ENCODE data around the gene TRIM41.

The TRIM41 gene

GRCh38 chr5:181221792-181222629 lies 1.1 kb upstream of the TRIM41 start:
- no peak for TF ChIP-seq CTCF (IDR thresholded peaks at IDR 0.05; ENCODE audit: low read depth, low read length)
- peak; percentile 93 for DNase-seq (ENCODE audit: extremely low read depth, low read depth)

DNA sequence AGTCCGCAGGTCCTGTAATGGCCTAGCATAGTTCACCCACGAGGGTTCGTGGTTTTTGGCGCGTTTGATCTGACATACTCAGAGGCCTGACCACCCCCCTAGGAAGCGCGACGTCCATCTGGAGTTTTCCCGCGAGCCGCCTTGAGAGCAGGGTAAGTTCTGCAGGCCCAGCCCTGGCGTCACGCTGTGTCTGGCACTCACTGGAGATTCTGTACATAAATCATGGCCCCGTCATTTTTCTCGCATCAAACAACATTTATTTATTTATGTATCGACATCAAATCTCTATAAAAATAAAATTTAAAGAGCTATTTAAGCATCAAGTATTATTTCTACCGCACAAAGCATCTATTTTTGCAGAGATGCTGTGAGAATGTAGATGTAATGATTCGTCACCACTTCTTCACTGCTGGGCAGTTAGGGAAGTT lies 437 bp upstream of the TRIM41 start:
- TF ChIP-seq CTCF (IDR thresholded peaks at IDR 0.05; ENCODE audit: low read depth, low read length): no peak
- DNase-seq (ENCODE audit: extremely low read depth, low read depth): no peak

- no peak for DNase-seq (ENCODE audit: extremely low read depth, low read depth)
- TF ChIP-seq CTCF (IDR thresholded peaks at IDR 0.05; ENCODE audit: low read depth, low read length): no peak
Observed at GRCh38 chr5:181223729-181224389, 778 bp downstream of the TRIM41 start.

- no peak for TF ChIP-seq CTCF (IDR thresholded peaks at IDR 0.05; ENCODE audit: low read depth, low read length)
- no peak for DNase-seq (ENCODE audit: extremely low read depth, low read depth)
Observed at GRCh38 chr5:181224390-181225229, 1.5 kb downstream of the TRIM41 start.

- DNase-seq (ENCODE audit: extremely low read depth, low read depth): no peak
- TF ChIP-seq CTCF (IDR thresholded peaks at IDR 0.05; ENCODE audit: low read depth, low read length): no peak
Observed at GRCh38 chr5:181229996-181230395, 6.9 kb downstream of the TRIM41 start.

- no peak for DNase-seq (ENCODE audit: extremely low read depth, low read depth)
- no peak for TF ChIP-seq CTCF (IDR thresholded peaks at IDR 0.05; ENCODE audit: low read depth, low read length)
Observed at GRCh38 chr5:181230551-181230950, 7.5 kb downstream of the TRIM41 start.
